Stimulated activated CD4-positive, alpha-beta T cell treated with anti-CD3 and anti-CD28 coated beads, Interleukin-1b, Interleukin-23, amount 100 ng/mL, for 24 hours (primary cell): ENCODE data around the gene CDH23.
A peak's percentile ranks its signal among the peaks of the same experiment; 100 is the strongest.

Experiments
- DNase-seq, 4 experiments: peaks; one replicate each; pipeline ENCODE4 v3.0.0-alpha.2; 2020; ENCODE audit warnings: low read depth in 4 of 4, low spot score in 1 of 4

Gene CDH23

DNA sequence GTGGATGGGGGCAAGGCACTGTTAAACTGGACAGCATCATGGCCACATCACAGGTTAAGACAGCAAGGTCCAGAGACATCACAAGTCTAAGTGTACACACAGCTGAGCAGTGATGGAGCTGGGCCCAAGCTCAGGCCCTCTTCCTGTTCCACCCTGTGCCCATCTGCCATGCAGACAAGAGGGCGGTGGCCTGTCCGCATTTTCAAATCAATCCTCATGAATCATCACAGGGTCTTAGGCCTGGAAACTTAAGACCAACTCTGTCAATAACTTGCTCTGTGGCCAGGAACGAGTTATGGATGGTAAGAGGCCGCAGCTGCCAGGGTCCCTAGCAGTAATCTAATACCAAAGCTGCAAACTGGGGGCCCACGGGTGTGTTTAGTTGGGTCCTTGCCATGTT lies 319.7 kb downstream of the CDH23 start:
- no peak for DNase-seq

DNA sequence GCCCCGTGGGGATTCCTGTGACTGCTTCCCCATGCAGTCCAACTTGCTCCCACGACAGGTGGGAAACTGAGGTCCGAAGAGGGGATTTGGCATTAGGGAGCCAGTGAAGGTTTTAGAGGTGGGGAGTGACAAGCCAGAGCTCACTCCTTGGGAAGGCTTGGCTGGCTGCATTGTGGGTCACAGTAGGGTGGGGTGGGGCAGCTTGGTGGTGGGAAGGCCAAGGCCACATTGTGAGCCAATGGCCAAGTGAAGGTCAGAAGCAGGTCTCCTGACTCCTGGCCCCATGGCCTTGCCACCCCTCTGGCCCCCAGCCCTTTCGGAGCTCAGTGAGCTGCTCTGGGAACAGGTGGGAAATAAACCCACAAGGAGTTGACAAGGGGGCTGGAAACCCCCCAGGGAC lies 320.3 kb downstream of the CDH23 start:
- DNase-seq, result no peak

DNA sequence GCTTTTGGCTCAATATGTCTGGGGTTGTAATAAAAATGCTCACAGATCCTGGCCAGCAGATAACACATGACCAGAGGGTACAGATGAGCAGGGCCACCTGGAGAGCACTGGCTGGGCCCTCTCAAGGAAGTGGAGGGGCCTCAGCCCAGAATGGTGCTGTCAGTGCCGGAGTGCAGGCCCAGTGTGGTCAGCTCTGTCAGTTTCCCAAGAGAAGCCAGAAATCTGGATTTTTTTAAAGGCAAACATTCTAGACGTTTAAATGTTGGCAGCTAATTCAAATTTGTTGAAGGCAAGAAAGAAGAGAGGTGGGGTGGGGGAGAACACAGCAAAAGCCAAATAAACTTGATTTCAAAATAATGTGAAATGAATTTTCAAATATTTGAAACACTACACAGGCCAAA lies 320.8 kb downstream of the CDH23 start:
- no peak for DNase-seq

DNA sequence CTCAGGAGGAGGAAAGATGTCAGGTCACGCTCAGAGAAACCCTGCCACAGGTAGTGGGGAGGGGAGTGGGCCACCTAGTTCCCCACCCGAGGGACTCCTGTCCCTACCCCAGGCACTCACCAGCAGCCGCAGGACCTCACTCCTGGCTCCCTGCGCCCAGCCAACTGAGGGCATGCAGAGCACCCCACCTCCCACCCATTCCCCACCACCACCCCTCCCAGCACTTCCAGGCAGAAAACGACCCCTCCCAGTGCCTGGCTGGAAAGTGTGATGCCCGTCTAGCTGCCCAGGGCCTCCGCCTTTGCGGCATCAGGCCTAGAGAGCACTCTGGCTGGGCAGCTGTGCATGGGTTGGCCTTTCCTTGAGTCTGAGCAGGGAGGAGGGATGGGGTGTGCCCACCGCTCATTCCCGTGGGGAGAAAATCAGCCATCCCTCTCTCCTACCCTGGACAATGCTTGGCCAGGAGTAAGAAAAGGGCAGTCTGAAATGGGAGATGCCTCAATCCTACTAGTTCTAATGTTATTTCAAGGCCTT lies 321.5 kb downstream of the CDH23 start:
- no peak for DNase-seq

DNA sequence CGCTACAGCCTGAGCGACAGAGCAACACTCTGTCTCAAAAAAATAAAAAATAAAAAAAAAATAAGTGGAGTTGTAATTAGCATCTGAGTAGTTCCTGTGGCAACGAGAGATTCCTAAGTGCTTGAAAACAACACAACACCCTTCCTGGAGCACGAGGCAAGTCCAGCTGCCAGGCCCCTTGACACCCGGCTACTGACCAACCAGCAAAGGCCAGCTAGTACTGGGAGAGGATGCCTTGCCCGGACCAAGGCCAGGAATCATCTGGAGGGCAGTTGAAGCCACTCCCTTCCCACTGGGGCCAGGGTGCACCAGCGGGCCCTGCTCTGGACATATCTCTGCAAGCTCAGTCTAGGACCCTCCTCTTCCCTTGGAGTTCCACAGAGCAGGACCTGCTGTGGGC lies 322.3 kb downstream of the CDH23 start:
- no peak for DNase-seq

DNA sequence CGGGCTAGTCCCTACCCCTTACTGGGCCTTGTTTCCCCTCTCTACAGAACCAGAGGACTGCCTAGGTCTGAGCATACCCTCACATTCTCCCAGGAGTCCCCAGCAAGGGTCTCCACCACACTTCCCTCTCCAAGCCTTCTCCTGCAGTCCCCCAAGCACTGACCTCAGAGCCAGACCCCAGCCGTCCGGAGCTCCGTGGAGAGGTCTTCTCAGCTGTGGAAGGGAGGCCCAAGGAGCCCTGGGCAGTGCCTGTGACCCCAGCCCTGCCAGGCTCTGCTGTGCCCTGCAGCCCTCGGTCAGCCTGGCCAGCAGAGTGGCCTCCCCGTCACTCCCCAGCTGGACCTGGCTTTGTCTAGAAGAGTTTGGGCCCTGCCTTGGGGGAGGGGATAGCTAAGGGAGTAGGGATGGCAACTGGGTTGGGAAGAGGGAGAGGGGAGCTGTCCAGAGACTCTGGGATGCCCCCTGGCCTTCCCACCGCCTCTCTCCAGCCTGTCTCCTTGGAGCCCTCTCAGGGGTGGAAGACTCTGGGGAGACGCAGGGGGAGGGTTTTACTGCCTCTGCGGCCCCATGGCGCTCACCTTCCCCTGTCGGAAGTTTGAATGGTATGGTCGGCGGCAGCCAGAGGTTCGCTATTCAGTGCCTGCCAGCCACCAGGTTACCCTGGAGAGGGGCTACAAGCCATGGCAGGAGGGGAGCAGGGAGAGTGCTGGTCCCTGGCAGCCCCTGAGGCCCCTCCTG lies 322.9 kb downstream of the CDH23 start, which contains the start of gene C10orf105:
TSS of gene C10orf105 (minus strand) at position 315 of the 738 bp plus-strand sequence. CDS start 3,441 bp downstream, outside the sequence.
- DNase-seq, result no peak

DNA sequence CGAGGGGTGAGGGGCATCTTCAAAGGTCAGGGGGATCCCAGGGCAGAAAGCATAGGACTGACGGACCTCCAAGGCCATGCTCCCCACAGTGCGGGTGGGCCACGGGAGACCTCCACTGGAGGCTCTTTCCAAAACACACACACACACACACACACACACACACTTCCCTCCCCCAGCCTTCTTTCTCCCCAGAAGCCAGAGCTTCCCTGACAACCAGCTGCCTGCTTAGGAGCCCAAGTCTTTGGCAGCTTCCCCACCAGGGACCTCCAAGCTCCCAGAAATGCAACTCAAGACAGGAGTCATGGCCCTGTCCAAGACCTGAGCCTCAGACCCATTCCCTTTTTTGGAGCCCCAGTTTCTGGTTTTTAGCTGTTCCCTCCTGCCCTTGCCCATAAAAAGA lies 323.6 kb downstream of the CDH23 start:
- DNase-seq, result no peak

DNA sequence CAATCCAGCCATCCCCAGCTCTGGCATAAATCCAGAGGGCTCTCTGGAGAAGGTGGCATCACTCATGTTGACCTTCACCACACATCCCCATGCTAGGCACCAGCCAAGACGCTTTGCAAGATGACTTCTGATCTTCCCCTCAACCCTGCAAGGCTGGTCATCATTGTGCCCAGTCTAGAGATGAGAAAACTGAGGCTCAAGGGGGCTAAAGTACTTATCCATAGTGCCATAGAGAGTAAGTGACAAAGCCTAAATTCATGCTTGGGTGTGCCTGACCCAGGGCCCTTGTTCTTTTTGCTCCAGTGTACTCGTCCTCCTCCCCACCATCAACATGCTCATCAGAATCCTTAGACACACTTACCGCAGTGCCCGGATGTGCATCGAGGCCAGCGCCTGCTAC lies 324.6 kb downstream of the CDH23 start:
- DNase-seq, result no peak

DNA sequence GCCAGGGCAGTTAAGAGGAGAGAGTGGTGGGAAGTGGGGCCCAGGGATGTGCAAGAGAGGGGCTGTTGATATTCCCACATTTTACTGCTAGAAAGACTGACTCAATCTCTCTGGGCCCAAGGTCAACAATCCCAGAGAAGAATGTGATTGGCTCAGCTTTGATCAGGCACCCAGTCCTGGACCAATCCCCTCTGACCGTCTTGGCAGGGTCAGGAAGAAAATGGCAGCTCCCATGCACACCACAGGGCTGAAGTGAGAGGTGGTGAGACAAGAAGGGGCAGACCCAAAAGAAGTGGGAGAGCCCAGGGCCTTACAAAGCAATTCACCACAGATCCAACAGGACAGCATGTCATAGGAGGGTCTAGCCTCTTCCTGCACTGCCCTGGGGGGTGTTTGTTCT lies 326.1 kb downstream of the CDH23 start:
- DNase-seq, result no peak

DNA sequence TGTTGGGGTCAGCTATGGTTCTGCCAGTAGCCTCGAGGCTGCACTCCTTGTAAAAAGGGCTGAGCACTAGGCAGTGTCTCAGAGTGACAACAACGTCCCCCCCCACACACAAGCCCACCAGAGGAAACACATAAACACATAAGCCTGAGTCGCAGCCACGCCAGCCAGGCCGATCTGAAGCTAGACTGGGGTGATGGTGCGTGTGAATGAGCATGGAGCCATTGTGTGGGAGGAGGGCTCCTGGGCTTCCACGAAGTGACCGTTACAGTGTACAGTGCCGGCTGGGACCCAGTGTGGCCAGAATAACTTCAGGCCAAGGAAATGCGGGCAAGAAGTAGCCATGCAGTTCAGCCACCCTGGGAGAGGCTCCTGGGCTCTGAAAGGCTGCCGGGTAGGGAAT lies 326.6 kb downstream of the CDH23 start:
- no peak for DNase-seq

DNA sequence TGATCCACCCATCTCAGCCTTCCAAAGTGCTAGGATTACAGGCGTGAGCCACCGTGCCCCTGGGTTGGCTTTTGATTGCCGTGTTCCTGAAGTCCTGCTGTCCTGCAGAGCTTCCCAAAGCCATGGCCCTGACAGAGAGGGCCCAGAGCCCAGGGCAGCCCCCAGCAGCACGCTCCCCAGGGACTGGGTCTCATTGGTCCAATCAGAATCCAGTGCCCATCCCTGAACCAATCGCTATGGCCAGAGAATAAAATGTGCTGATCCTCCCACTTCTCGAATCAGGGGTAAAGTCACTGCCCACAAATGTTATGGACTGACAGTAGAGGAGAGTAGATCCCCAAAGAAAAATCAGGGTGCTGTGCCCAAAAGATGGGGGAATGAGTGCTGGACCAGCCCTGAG lies 327.8 kb downstream of the CDH23 start:
- no peak for DNase-seq

DNA sequence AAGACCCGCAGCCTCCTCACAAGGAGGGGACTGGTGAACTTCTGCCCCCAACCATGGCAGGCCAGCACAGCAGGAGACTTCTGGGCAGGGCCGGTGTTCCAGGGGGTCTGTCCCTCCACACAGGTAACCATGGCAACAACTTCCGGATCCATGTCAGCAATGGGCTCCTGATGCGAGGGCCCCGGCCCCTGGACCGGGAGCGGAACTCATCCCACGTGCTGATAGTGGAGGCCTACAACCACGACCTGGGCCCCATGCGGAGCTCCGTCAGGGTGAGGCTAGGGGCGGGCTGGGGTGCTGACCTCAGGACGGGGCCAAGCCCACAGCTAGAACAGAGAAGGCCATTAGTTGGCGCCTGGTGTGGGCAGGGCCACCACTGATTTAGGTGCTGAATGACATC lies 328.5 kb downstream of the CDH23 start:
- no peak for DNase-seq

DNA sequence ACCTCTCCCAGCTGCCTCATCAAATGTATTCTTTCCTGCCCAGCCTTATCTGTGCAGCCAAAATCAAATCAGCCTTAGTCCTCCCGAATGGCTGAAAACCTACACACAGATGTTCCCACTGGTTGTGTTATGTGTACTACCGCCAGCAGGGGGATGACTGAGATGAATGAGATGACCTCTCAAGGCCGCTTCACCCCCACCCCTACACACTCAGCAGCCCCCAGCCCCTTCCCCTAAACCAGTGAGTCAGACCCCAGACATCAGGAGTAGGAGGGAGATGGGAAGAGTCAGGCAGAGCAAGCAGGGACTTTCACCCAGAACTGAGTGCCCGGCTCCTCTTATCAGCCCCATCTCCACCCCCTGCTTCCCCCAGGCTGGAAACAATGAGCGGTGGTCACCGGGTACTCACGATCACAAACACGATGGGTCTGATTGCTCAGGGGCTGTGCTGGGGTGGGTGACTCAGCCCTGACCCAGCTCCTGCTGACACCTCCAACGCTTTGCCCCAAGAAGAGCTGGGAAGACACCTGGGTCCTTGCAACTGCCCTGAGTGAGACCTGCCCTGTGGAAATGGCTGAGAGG lies 329.4 kb downstream of the CDH23 start:
- peak; percentile 40 to 77 (median 59) for DNase-seq

DNA sequence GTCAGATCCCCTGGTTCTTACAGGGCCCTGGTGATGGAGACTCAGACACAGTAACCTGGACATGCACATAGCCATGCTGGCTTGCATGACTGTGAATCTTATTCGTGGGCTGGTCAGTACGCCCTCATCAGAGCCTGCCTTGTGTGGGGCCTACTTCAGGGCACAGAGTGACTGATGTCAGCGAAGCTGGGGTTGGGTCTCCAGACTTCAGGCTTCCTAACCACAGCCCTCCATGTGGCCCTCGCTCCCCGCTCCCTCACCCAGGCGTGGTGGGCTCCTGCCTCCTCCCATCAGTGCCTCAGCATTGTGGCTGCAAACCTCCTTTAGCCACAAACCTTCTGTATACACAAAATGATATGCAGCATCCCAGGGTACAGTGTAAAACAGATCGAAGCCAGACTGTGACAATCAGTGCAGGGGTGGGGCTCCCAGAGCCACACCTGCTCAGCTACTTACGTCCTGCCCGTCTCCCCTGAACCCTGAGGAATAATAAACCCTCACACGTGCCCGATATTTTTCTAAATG lies 329.9 kb downstream of the CDH23 start:
- DNase-seq, result peak in 1 of 4 experiments; percentile 35

DNA sequence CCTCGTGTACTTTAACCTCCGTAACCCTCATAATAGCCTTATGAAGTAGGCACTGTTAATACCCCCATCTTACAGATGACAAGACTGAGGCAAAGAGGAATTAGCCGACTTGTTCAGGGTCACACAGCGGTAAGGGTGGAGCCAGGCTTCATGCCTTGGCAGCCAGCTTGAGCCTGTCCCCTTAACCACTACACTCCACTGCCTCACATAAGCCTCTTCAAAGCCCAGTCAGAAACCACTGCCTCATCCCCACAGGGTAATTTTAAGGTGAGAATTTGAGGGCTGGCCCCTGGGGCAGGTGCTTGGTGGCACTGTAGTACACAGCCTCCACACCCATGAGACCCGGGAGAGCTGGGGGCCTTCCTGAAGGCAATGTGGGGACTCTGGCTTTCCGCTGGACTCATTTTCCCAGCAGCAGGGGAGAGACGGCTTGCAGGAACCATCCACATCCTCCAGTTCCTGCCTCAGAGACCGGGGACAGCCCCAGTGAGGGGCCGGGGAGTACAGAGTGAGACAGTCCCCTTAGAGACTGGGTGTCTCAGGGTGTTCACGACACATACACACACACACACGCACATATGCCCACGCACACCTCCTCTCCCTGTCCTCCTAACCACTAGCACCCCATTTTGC lies 330.5 kb downstream of the CDH23 start:
- peak in 3 of 4 experiments; percentile 40 to 62 (median 44) for DNase-seq

DNA sequence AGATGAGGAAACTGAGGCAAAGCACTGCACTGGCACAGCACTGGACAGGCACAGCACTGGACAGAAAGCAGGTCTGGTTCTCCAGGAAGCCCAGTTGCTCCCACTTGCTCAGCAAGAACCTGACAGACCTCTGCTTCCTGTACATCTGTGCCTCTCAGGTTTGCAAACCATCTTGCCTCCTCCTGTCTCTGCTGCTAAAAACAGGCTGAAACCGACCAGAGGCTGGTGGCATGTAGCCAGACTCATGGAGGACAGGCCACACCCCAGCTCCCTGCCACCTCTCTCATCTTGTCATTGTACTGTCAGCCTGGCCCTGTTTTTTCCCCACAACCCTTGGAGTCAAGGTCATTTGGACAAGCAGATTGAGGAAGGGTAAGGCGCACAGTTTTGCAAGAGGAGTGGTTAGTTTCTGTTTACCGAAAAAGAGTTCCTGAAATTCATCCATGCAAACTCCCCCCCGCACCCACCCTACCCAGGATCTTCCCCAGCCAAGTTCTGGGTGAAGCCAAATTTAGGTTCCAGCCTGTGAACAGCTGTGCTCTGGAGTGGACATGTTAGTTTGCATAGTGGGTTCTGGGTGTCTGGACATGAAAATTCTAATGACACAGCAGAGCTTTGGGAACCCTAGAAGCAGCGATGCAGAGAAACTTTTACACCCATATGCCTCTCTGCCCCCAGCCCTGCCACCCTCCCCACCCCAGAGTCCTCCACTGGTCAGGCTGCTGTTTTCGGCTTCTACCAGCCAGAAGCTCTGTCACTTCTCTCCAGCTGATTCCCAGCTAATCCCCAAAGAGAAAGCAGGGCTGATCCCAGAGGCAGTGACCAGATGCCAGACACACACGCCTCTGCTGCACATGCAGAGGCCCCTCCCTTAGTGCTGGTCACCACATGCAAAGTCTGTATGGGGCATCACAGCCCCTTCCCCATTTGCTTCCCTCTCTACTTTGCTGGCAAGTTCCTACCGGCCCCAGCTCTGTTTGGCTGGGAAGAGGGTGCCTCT lies 331.3 kb downstream of the CDH23 start:
- DNase-seq, result no peak

DNA sequence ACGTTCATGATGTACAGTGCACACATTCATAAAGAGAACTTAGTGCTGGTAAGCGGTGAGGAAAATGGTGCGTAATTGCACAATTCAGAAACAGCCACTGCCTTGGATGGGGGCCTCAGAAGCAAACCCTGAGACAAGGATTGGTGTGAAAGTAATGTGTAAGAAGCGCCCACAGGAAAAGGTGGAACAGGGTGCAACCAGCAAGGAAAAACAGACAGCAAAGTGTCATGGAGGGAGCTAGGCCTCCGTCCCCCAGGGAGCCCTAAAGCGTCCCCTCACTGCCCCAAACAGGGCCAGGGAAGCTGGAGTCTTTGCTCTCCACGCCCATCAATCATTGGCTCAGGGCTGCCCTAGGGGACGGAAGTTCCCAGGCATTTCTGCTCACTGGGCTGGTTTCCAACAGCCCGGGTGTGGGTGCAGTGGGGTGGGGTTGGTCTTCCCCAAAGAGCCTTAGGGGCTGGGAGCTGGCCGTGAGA lies 332.5 kb downstream of the CDH23 start:
- no peak for DNase-seq

DNA sequence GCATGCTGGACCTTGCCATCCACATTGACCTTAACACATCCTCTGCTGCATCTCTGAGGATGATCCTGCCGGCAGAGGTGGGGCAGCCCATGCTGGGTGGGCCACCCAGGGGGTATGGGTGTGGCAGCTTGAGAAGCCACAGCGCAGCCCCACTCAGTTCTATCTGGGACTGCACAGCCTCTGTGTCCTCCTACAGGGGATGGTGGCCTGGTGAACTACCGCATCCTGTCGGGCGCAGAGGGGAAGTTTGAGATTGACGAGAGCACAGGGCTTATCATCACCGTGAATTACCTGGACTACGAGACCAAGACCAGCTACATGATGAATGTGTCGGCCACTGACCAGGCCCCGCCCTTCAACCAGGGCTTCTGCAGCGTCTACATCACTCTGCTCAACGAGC lies 335.1 kb downstream of the CDH23 start:
- DNase-seq, result no peak

DNA sequence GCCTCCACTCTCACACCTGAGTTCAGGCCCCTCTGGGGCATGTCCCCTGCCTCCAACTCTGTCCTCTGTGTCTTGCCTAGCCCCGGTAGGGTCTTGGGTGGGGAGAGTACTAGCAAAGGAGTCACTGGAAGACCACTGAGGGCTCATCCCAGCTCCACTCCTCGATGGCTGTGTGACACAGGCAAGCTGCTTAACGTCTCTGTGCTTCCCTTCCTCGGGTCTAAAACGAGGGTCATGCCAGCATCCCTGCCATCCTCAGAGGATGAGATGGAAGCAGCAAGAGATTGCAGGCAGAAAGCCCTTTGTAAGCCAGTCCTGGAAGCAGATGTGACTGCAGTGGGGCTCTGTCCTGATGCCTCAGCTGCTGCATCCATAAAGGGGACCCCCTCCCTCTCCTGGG lies 338.1 kb downstream of the CDH23 start:
- DNase-seq, result no peak

DNA sequence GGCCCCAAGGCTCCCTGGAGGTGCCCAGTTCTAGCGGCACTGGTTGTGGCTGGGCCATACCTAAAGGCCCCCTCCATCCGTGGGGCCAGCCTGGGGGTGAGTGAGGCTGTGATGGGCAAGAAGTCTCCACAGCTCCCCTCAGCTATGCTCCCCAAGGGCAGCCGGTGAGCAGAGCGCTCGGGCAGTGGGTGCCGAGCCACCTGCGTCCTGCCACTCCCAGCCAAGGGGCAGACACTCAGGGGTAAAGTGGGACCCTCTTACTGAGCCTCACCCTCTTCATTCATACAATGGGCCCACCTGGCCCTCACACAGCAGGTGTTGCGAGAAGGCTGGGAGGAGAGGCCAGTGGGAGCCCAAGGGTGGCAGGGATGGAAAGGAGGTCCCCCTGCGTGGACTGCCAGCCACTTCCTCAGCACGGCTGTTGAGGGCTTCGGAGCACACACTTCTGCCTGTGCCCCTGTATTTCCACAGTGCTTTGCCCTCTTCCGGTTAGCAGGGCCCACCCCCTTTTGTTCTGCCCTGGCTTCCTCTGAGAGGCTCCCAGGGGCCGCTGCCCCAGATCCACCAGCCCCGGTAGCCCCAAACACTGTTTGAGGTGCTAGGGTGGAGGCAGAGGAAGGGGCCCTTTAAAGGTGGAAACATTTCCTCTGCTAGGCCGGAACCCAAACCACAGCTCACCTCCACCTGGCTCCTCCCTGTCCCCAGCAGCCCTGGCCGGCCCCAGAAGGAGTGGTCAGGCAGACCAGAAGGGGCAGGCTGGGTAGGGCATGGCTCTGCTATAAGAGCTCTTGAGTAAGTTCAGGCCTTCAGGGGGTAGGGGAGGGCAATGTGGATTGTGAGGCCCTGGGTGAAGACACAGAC lies 339.2 kb downstream of the CDH23 start:
- DNase-seq, result no peak
